HG03039 (cell line): Measurements from ENCODE around the gene CNTNAP2.

Experiments used
- ATAC-seq: cut with Tn5 transposase; IDR thresholded peaks from one replicate; pipeline ENCODE4 v1.9.1; 2021; ENCODE audit warnings: mild to moderate bottlenecking, moderate library complexity; ENCODE audit not compliant: unreplicated experiment

Gene CNTNAP2

DNA sequence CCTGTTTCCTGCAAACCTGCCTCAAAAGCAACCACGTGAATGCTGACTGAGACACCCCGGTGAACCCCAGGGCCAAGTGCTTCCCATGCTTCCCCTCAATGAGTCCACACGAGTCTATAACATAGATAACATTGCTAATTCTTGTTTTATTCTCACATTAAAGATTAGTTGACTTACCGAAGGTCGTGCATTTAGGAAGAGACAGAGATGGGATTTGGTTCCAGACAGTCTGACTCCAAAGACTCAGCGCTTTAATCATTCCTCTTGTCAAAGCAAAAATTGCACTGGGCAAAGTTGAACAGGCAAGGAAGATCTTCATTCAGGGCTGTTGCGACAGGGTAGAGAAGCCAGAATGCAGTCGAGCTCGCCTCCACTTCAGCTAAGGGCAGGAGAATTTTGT, 2038.4 kb downstream of the CNTNAP2 start:
- ATAC-seq, result no peak

- ATAC-seq, result no peak
Observed at GRCh38 chr7:148155826-148156225, 2039.2 kb downstream of the CNTNAP2 start.

DNA sequence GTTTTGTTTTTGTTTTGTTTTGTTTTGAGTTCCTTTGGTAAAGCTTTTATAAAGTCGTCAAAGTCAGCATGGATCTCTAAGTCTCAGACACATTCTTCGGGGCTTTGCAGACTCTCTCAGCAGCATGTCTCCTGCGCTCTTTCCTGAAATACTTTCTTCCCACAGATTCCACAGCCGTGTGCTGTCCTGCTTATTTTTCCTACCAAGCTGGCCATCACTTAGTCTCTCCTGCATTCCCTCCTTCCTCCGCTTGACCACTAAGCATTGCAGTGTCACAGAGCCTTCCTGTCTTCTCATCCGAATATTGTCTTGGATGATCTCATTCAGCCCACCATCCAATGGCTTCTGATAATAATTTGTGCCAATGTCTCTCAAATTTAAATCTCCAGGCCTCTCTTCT, 2039.6 kb downstream of the CNTNAP2 start:
- no peak for ATAC-seq

GRCh38 chr7:148159331-148159730, 2042.7 kb downstream of the CNTNAP2 start:
- ATAC-seq, result no peak

GRCh38 chr7:148161776-148162175, 2045.2 kb downstream of the CNTNAP2 start:
- no peak for ATAC-seq

DNA sequence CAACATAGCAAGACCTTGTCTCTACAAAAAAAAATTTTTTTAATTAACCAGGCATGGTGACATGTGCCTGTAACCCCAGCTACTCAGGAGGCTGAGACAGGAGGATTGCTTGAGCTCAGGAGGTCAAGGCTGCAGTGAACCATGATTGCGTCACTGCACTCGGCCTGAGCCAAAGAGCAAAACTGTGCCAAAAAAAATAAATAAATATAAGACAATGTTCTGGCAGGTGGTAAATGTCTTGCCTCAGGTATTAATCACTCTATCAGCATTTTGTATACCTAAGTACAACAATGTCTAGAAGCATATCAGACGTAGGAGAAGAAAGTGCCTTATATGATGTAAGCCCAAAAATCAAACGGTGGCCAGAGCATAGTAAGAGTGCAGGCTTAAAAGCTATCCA, 2046.2 kb downstream of the CNTNAP2 start:
- ATAC-seq, result no peak

GRCh38 chr7:148163246-148163645, 2046.6 kb downstream of the CNTNAP2 start:
- no peak for ATAC-seq

DNA sequence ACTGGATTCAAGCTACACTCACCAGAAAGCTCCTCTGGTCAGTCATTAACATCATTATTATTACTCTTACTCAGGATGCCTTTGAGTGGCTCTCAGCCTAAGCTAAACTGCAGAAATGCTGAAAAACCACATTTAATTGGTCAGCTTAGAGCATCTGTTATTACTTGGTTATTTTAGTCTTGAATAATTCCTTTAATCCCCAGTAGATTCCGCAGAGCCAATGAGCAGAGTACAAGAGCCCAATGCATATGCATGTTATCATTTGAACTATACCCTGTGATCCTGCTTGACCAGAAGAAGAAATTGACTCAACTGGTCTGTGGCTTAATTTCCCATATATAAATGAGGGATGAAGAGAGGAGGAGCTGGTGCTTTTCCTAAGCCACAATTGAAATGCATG, 2056.3 kb downstream of the CNTNAP2 start:
- ATAC-seq, result no peak

DNA sequence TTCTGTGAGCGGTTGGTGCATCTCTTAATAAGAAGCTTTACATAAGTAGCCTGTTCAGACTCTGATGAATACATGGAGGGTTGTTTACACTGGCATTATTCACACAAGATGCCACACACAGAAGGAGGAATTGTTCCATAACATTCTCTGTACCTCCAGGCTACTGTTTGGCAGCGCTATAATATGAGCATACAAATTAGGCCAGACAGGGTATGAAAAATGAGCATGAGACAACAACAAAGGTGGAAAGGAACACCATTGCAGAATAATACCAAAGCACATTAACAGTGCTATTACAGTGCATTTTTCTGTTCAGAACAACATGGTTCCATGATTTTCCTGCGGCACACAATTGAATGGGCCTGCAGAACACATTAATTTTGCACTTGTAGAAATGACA, 2056.8 kb downstream of the CNTNAP2 start:
- no peak for ATAC-seq

DNA sequence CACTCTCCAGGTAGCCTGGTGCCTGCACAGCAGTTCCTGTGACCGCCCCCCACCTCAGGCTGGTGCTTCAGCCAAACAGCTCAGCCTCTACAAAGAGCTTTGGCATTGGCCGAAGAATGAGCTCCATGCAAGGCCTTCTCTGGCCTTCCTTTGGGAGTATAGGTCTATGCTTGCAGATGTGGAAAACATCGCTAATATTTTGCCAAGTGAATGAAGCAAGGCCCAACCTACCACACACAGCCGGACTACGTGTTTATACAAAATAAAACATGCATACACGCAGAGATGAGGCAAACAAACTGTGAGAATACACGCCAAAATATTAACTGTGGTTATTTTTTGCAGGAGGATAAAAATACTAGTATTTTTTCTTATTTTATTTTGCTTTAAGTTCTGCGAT, 2057.8 kb downstream of the CNTNAP2 start:
- no peak for ATAC-seq

GRCh38 chr7:148175512-148175911, 2058.9 kb downstream of the CNTNAP2 start:
- ATAC-seq, result no peak

- ATAC-seq, result no peak
Observed at GRCh38 chr7:148177972-148178371, 2061.4 kb downstream of the CNTNAP2 start.

- no peak for ATAC-seq
Observed at GRCh38 chr7:148180075-148180474, 2063.5 kb downstream of the CNTNAP2 start.

DNA sequence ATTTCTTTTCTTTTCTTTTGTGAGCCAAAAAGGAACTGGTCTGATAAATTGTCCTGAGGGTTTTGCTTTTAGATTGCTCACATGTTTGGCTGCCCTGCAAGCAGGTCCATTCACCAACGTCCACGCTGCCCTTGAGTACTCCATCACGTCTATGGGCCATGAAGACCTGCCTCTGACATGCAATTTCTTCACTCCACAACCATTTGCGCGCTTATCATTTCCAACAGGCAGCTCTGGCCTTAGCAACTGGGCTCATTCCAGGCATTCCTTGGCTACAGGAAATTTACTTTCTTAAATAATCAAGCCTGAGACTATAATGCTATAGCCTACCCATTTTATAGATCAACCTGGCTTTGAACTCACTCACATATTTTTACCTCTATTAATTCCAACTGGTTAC, 2065.7 kb downstream of the CNTNAP2 start:
- ATAC-seq, result no peak

DNA sequence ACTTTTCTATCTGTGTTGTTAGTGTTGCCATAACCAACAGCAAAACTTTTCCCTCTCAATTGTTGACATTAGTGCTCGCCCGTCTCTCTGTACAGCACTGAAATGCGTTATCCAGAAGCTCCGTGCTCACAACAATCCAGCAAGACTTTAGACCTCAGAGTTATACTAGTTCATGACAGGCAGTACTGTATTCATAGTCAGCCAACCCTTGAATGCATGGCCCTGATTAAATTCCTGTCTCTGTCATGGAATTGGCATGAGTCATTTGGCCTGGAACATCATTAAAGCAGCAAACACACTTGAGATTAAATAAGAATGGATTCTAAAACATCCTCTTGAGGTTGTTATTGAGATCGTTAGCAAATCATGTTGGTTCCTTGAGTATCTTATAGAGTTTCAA, 2068.4 kb downstream of the CNTNAP2 start:
- no peak for ATAC-seq

DNA sequence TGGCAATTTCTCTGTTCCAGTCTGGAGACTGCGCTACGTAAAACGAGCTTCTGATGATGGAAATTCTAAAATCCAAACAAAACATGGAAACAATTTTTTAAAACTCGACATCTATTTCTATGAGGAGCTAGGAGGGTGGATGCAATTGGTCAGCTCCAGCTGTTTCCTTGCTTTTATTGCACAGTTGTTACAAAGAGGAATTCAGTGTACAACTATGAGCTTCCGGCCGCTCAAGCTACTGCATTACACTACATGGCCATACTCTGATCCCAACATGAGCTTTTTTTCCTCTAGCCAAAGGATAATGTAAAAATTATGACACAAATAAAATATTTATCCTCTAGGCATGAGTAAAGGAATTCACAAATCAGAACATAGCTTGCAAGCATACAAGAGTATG, 2070.9 kb downstream of the CNTNAP2 start:
- no peak for ATAC-seq

- no peak for ATAC-seq
Observed at GRCh38 chr7:148191391-148192065, 2074.9 kb downstream of the CNTNAP2 start.

- no peak for ATAC-seq
Observed at GRCh38 chr7:148192491-148192890, 2075.9 kb downstream of the CNTNAP2 start.

- no peak for ATAC-seq
Observed at GRCh38 chr7:148201992-148202391, 2085.4 kb downstream of the CNTNAP2 start.

- no peak for ATAC-seq
Observed at GRCh38 chr7:148204639-148205304, 2088.2 kb downstream of the CNTNAP2 start.

GRCh38 chr7:148209643-148210190, 2093.1 kb downstream of the CNTNAP2 start:
- no peak for ATAC-seq

DNA sequence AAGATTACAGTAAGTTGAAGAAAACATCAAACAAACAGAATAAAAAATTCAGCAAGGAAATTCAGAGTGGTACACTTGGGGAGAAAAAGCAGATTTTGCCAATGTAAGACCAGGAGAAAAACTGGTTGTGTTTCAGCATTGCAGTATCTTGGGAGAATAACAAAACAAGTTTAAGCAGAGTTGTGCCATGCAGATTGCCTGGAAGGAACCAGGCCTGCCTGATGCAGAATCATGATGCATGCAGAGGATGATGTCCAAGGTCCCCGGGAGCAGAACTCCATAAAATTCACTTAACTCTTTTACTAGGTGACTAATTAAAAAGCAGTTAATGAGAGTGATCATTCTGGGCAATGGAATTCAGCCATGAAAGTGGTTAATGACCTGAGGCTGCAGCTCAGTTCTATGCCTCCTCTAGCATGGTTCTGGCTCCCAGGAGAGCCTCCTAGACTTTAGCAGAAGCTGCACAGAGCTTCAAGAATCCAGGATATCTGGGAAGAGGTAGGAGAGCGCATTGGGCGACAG, 2094.3 kb downstream of the CNTNAP2 start:
- ATAC-seq, result no peak
